ENCODE results near the gene STIL.

DNA sequence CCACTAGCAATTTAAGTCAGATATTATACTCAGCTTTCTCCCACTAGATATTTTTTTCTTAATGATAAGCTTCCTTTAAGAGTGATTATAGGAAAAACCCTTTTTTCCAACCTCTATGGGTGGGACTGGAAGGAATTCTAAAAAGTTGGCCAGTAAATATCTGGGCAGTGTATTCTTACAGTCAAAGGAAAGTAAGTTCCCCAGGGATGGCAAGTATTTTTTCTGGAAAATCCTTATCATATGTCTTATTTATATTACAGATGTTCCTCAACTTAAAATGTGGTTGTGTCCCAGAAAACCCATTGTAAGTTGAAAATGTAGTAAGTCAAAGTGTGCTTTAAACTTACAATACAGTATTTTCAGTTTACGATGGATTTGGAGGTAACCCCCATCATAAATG, 48.9 kb upstream of the STIL start:
- no peak for TF ChIP-seq GATA2 (IDR thresholded peaks at IDR 0.05; ENCODE audit: low read depth, low read length)
- no peak for TF ChIP-seq GATA3 (IDR thresholded peaks at IDR 0.05; ENCODE audit: low read depth, low read length)
